HepG2 (cell line): Measurements from ENCODE around the gene TTC28. TPM values are rescaled to one million over a fixed set of nuclear protein-coding genes. Genes with fewer than 3 reads are reported as not detected.

Source experiments
- ATAC-seq: fragments of 200-7000 bp; cut with Tn5 transposase; 3 replicates; pipeline ENCODE4 v1.9.1; 2020; ENCODE audit warnings: mild to moderate bottlenecking, moderate library complexity
- BruUV-seq: library from RNA; stranded (reverse); fragments of 400-500 nt; replicated peaks from 2 replicates; lab custom pipeline; 2021; lab: Mats Ljungman, UMichigan
- CTCF ChIA-PET: fragments of 300-600 bp; formaldehyde crosslinking; extraction: SDS; loops from one replicate; lab custom pipeline; 2021; ENCODE audit warnings: low total read pairs, inconsistent platforms, low intra/inter-chr PET ratio; lab: Yijun Ruan, JAX
- POLR2A ChIA-PET: fragments of 350-600 bp; sonication (Branson Sonifier 250); formaldehyde crosslinking; loops from one replicate; lab custom pipeline; 2020; ENCODE audit warnings: antibody characterized with exemption, inconsistent platforms; lab: Yijun Ruan, JAX
- DNase-seq: peaks from one replicate; pipeline ENCODE4 v3.0.0-alpha.2; 2015; ENCODE audit warnings: low spot score
- FAIRE-seq: peaks from 3 replicates; lab custom pipeline; 2011; peaks lifted over from hg19 to GRCh38; lab: Jason Lieb, UNC
- H2AFZ ChIP-seq: one replicate; pipeline ENCODE4 v1.6.1; 2011; ENCODE audit warnings: low read length, inconsistent platforms
- H3K27ac ChIP-seq: fragments of 300-600 bp; 3 replicates; pipeline ENCODE4 v1.8.0; 2011; ENCODE audit warnings: mixed run types, mild to moderate bottlenecking, mixed read lengths, low read length, inconsistent platforms; ENCODE audit not compliant: insufficient read depth; ENCODE audit errors: extremely low read length
- H3K27me3 ChIP-seq, 2 experiments: fragments of 200-600 bp in 1 of 2; 2 replicates in 1 of 2; 3 replicates in 1 of 2; pipeline versions ENCODE4 v1.6.0 to v1.8.0; 2011; ENCODE audit warnings: low read length in 2 of 2, mild to moderate bottlenecking in 2 of 2, moderate library complexity in 2 of 2, inconsistent platforms in 1 of 2; ENCODE audit not compliant: insufficient read depth in 2 of 2, control insufficient read depth in 1 of 2
- H3K36me3 ChIP-seq, 2 experiments: fragments of 200-600 bp in 1 of 2; replicated peaks in 1 of 2; 2 replicates in 1 of 2; 3 replicates in 1 of 2; pipeline versions ENCODE4 v1.5.1 to v1.8.0; 2011; ENCODE audit warnings: low read length in 2 of 2, inconsistent platforms in 1 of 2; ENCODE audit not compliant: insufficient read depth in 2 of 2, control insufficient read depth in 1 of 2
- H3K4me1 ChIP-seq: 2 replicates; pipeline ENCODE4 v1.5.1; 2012; ENCODE audit warnings: low read length, inconsistent platforms; ENCODE audit not compliant: insufficient read depth
- H3K4me2 ChIP-seq: 2 replicates; pipeline ENCODE4 v1.6.0; 2011; ENCODE audit warnings: low read depth, low read length, inconsistent platforms
- H3K4me3 ChIP-seq, 3 experiments: fragments of 200-600 bp in 1 of 3; sonication (generic), shearing (Covaris generic) in 1 of 3; replicated peaks in 1 of 3; 2 replicates each; pipeline ENCODE4 v1.5.1; 2011 to 2016; ENCODE audit warnings: low read length in 3 of 3, inconsistent platforms in 2 of 3, low read depth in 2 of 3, mild to moderate bottlenecking in 2 of 3, control low read depth in 1 of 3, mixed read lengths in 1 of 3; ENCODE audit not compliant: insufficient read depth in 1 of 3
- H3K79me2 ChIP-seq: one replicate; pipeline ENCODE4 v1.6.1; 2011; ENCODE audit warnings: low read length, inconsistent platforms; ENCODE audit not compliant: insufficient read depth
- H3K9ac ChIP-seq: 2 replicates; pipeline ENCODE4 v1.6.0; 2011; ENCODE audit warnings: mild to moderate bottlenecking, low read depth, low read length, inconsistent platforms; ENCODE audit not compliant: insufficient read depth
- H3K9me3 ChIP-seq: 2 replicates; pipeline ENCODE4 v1.5.1; 2012; ENCODE audit warnings: mild to moderate bottlenecking, low read length
- H4K20me1 ChIP-seq: 2 replicates; pipeline ENCODE4 v1.6.0; 2011; ENCODE audit warnings: inconsistent platforms, mild to moderate bottlenecking, low read length, moderate library complexity; ENCODE audit not compliant: insufficient read depth
- CC2D1A ChIP-seq: sonication (generic); formaldehyde crosslinking; IDR thresholded peaks from 2 replicates; pipeline ENCODE4 v1.8.1; 2023; ENCODE audit warnings: mild to moderate bottlenecking, missing genetic modification reagents
- NFRKB ChIP-seq: fragments of 450-650 bp; IDR thresholded peaks from 2 replicates; pipeline ENCODE4 v1.6.1; 2017
- NFYB ChIP-seq: sonication (generic); formaldehyde crosslinking; IDR thresholded peaks from 2 replicates; pipeline ENCODE4 v1.4.0; 2020; ENCODE audit warnings: missing genetic modification reagents
- RBM39 ChIP-seq: fragments of 200-400 bp; formaldehyde crosslinking; IDR thresholded peaks from one replicate; pipeline ENCODE4 v1.6.1; 2018; ENCODE audit warnings: antibody characterized with exemption, mild to moderate bottlenecking, low read depth, low read length; ENCODE audit not compliant: poor library complexity, severe bottlenecking
- RFXAP ChIP-seq: sonication (generic); formaldehyde crosslinking; IDR thresholded peaks from 2 replicates; pipeline ENCODE4 v1.4.0; 2020; ENCODE audit warnings: missing genetic modification reagents, borderline replicate concordance
- SRSF1 ChIP-seq: fragments of 200-400 bp; formaldehyde crosslinking; optimal IDR thresholded peaks from 2 replicates; pipeline ENCODE3; 2017; ENCODE audit warnings: mild to moderate bottlenecking, low read depth, low read length, moderate library complexity
- ZMYM3 ChIP-seq: sonication (generic); formaldehyde crosslinking; IDR thresholded peaks from 2 replicates; pipeline ENCODE4 v1.5.1; 2020; ENCODE audit warnings: mild to moderate bottlenecking, missing genetic modification reagents
- ZNF224 ChIP-seq: sonication (generic); formaldehyde crosslinking; IDR thresholded peaks from 2 replicates; pipeline ENCODE4 v1.5.0; 2020; ENCODE audit warnings: mild to moderate bottlenecking, missing genetic modification reagents
- ZNF44 ChIP-seq: sonication (generic); formaldehyde crosslinking; IDR thresholded peaks from 2 replicates; pipeline ENCODE4 v1.5.1; 2020; ENCODE audit warnings: mild to moderate bottlenecking, missing genetic modification reagents
- WGBS: methylation state at CpG from one replicate; pipeline ENCODE4 v1.1.6; 2017; ENCODE audit warnings: low lambda C conversion rate; 5-methylcytosine and 5-hydroxymethylcytosine counted together
- in situ Hi-C: cut with HindIII; loops from 2 replicates; pipeline ENCODE4 v1.10.0; 2017; ENCODE audit warnings: low pct_unique_long_range_greater_than_20kb; ENCODE audit not compliant: extremely low pct_ligation_motif_present
- intact Hi-C: fragments of 100-400 bp; cut with micrococcal nuclease; formaldehyde crosslinking; loops from one replicate; pipeline ENCODE4 v1.10.0; 2022; ENCODE audit not compliant: unreplicated experiment
- polyA plus RNA-seq, 8 experiments: library from polyadenylated mRNA; depleted of rRNA in 3 of 8; stranded (reverse) in 7 of 8; unstranded in 1 of 8; fragments of >200 nt; fragmentation: Illumina TruSeq in 4 of 8; extraction: Trizol in 4 of 8; gene quantifications; 2 replicates each; pipeline versions ENCODE4 v1.2.1 to v1.2.3, GENCODE V29; 2011 to 2016; ENCODE audit warnings: low read depth in 4 of 8, missing spikeins in 1 of 8, mixed read lengths in 1 of 8; ENCODE audit not compliant: insufficient read depth in 1 of 8
- total RNA-seq, 5 experiments: library from RNA; depleted of rRNA; stranded (reverse); fragments of >200 nt; fragmentation: Illumina TruSeq; extraction: Trizol; gene quantifications; 2 replicates each; pipeline ENCODE4 v1.2.3, GENCODE V29; 2016; ENCODE audit warnings: low read depth in 1 of 5
- TF ChIP-seq, protein P1 (sequence below): sonication (generic); formaldehyde crosslinking; IDR thresholded peaks from 2 replicates; pipeline ENCODE4 v1.9.0; 2021; ENCODE audit warnings: missing genetic modification reagents, borderline replicate concordance
- TF ChIP-seq, protein P2 (sequence below): sonication (generic); formaldehyde crosslinking; IDR thresholded peaks from 2 replicates; pipeline ENCODE4 v1.8.1; 2023; ENCODE audit warnings: mild to moderate bottlenecking, inconsistent platforms, moderate library complexity, missing genetic modification reagents, borderline replicate concordance
- TF ChIP-seq, protein P3 (sequence below): sonication (generic); formaldehyde crosslinking; IDR thresholded peaks from 2 replicates; pipeline ENCODE4 v1.9.0; 2022; ENCODE audit warnings: missing genetic modification reagents, mild to moderate bottlenecking, borderline replicate concordance
- TF ChIP-seq, protein P4 (sequence below): IDR thresholded peaks from 2 replicates; pipeline ENCODE4 v1.6.1; 2016; ENCODE audit warnings: low read depth, missing genetic modification reagents, missing compliant biosample characterization

The TTC28 gene
- total and polyA plus RNA-seq, 2 of the 13 experiments (the other 11 are each of a cell fraction or from before 2014, with no cell fraction given), result 4.2 to 13.1 TPM

DNA sequence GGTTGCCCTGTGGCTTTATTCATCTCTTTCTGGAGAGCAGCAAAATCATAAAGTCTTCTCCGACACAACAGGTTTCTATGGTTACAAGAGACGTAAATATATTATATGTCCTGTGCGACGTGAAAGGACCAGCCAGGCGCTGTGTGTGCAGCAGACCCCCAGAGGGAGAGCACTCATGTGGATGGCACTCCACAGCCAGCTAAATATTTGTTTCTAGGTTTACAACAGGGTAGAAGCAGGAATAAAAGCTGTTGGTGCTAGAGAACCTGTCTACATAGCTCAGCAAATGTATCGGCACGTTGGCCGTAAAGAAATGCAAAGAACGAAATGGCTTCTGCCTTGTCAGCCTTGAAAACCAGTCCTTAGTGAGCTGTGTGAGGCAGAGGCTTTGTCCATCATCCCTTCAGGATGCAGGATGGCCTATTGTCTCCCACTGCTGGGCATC is 626.8 kb downstream of the TTC28 start:
- Histone ChIP-seq H3K4me1 (peaks cover 7% of the 10 kb centered on the region), H3K9me3 (no peaks in the 10 kb centered on the region), H3K27me3 (no peaks in the 10 kb centered on the region), H3K4me2 (no peak overlapping the region), H3K9ac (no peak overlapping the region), H3K36me3 (no peaks in the 10 kb centered on the region), H3K27ac (no peak overlapping the region), H3K79me2 (no peaks in the 10 kb centered on the region), H3K4me3 (no peak overlapping the region), H2AFZ (no peak overlapping the region), H4K20me1 (no peaks in the 10 kb centered on the region)
- 96% methylated on average over 9 of the region's 9 CpGs for WGBS
- no peak for FAIRE-seq
- intact Hi-C loops (no loop called here), in situ Hi-C loops (loop anchor here (5.0 kb wide), 2 partner anchors 389 to 539 kb away; no protein-coding TSS in a partner anchor)
- no TSS peak for BruUV-seq
- ChIA-PET CTCF (interaction anchor here (1.7 to 3.7 kb wide), 2 partner anchors 389 to 541 kb away, joined by 6 to 31 read pairs; no protein-coding TSS in a partner anchor), POLR2A (no interaction called here)
- ATAC-seq, result no peak
- no peak for DNase-seq
- TF ChIP-seq SRSF1 (no peak), RFXAP (no peak), RBM39 (no peak), CC2D1A (no peak), ZMYM3 (CRISPR knock-in tag) (no peak), NFRKB (no peak), ZNF44 (CRISPR knock-in tag) (no peak), ZNF224 (CRISPR knock-in tag) (no peak), NFYB (CRISPR knock-in tag) (no peak)
- TF ChIP-seq, protein P1, sequence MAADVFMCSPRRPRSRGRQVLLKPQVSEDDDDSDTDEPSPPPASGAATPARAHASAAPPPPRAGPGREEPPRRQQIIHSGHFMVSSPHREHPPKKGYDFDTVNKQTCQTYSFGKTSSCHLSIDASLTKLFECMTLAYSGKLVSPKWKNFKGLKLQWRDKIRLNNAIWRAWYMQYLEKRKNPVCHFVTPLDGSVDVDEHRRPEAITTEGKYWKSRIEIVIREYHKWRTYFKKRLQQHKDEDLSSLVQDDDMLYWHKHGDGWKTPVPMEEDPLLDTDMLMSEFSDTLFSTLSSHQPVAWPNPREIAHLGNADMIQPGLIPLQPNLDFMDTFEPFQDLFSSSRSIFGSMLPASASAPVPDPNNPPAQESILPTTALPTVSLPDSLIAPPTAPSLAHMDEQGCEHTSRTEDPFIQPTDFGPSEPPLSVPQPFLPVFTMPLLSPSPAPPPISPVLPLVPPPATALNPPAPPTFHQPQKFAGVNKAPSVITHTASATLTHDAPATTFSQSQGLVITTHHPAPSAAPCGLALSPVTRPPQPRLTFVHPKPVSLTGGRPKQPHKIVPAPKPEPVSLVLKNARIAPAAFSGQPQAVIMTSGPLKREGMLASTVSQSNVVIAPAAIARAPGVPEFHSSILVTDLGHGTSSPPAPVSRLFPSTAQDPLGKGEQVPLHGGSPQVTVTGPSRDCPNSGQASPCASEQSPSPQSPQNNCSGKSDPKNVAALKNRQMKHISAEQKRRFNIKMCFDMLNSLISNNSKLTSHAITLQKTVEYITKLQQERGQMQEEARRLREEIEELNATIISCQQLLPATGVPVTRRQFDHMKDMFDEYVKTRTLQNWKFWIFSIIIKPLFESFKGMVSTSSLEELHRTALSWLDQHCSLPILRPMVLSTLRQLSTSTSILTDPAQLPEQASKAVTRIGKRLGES, result no peak
- TF ChIP-seq, protein P2, sequence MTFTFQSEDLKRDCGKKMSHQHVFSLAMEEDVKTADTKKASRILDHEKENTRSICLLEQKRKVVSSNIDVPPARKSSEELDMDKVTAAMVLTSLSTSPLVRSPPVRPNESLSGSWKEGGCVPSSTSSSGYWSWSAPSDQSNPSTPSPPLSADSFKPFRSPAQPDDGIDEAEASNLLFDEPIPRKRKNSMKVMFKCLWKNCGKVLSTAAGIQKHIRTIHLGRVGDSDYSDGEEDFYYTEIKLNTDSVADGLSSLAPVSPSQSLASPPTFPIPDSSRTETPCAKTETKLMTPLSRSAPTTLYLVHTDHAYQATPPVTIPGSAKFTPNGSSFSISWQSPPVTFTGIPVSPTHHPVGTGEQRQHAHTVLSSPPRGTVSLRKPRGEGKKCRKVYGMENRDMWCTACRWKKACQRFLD (CRISPR knock-in tag), result no peak
- TF ChIP-seq, protein P3, sequence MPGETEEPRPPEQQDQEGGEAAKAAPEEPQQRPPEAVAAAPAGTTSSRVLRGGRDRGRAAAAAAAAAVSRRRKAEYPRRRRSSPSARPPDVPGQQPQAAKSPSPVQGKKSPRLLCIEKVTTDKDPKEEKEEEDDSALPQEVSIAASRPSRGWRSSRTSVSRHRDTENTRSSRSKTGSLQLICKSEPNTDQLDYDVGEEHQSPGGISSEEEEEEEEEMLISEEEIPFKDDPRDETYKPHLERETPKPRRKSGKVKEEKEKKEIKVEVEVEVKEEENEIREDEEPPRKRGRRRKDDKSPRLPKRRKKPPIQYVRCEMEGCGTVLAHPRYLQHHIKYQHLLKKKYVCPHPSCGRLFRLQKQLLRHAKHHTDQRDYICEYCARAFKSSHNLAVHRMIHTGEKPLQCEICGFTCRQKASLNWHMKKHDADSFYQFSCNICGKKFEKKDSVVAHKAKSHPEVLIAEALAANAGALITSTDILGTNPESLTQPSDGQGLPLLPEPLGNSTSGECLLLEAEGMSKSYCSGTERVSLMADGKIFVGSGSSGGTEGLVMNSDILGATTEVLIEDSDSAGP (CRISPR knock-in tag), result no peak
- TF ChIP-seq, protein P4, sequence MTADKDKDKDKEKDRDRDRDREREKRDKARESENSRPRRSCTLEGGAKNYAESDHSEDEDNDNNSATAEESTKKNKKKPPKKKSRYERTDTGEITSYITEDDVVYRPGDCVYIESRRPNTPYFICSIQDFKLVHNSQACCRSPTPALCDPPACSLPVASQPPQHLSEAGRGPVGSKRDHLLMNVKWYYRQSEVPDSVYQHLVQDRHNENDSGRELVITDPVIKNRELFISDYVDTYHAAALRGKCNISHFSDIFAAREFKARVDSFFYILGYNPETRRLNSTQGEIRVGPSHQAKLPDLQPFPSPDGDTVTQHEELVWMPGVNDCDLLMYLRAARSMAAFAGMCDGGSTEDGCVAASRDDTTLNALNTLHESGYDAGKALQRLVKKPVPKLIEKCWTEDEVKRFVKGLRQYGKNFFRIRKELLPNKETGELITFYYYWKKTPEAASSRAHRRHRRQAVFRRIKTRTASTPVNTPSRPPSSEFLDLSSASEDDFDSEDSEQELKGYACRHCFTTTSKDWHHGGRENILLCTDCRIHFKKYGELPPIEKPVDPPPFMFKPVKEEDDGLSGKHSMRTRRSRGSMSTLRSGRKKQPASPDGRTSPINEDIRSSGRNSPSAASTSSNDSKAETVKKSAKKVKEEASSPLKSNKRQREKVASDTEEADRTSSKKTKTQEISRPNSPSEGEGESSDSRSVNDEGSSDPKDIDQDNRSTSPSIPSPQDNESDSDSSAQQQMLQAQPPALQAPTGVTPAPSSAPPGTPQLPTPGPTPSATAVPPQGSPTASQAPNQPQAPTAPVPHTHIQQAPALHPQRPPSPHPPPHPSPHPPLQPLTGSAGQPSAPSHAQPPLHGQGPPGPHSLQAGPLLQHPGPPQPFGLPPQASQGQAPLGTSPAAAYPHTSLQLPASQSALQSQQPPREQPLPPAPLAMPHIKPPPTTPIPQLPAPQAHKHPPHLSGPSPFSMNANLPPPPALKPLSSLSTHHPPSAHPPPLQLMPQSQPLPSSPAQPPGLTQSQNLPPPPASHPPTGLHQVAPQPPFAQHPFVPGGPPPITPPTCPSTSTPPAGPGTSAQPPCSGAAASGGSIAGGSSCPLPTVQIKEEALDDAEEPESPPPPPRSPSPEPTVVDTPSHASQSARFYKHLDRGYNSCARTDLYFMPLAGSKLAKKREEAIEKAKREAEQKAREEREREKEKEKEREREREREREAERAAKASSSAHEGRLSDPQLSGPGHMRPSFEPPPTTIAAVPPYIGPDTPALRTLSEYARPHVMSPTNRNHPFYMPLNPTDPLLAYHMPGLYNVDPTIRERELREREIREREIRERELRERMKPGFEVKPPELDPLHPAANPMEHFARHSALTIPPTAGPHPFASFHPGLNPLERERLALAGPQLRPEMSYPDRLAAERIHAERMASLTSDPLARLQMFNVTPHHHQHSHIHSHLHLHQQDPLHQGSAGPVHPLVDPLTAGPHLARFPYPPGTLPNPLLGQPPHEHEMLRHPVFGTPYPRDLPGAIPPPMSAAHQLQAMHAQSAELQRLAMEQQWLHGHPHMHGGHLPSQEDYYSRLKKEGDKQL (CRISPR knock-in tag), result no peak
